Mammary epithelial cell (primary cell): ENCODE results near the gene ATP8A2.

Experiments used
- CTCF ChIP-seq, 2 donors: IDR thresholded peaks in 1 of 2; conservative IDR thresholded peaks in 1 of 2; 2 replicates each; pipeline ENCODE4 v1.5.1; 2011 to 2012; ENCODE audit warnings: inconsistent platforms in 2 of 2, low read length in 2 of 2, mild to moderate bottlenecking in 2 of 2, control low read depth in 1 of 2, low read depth in 1 of 2; ENCODE audit not compliant: insufficient read depth in 1 of 2; ENCODE audit errors: extremely low read depth in 1 of 2
- EZH2 ChIP-seq: IDR thresholded peaks from 2 replicates; pipeline ENCODE4 v1.6.1; 2012; ENCODE audit warnings: low read length, inconsistent platforms, borderline replicate concordance

GRCh38 chr13:25859528-25859927, 487.8 kb downstream of the ATP8A2 start:
- TF ChIP-seq CTCF (conservative IDR thresholded peaks at IDR 0.05 in 1 of 2, IDR thresholded peaks at IDR 0.05 in 1 of 2; ENCODE audit: extremely low read depth in 1 of 2, insufficient read depth in 1 of 2, low read depth in 1 of 2, low read length in 2 of 2) (no peak), EZH2 (no peak)
